Activated T-cell treated with anti-CD3 and anti-CD28 coated beads, Interleukin-2, amount 50 U/mL, for 1 hour (primary cell): ENCODE data around the gene MAEL.

Experiments used
- DNase-seq: peaks from one replicate; pipeline ENCODE4 v3.0.0-alpha.2; 2020

Gene MAEL

GRCh38 chr1:167059045-167059808 lies 70.1 kb downstream of the MAEL start:
- DNase-seq, result peak; percentile 77

GRCh38 chr1:167059809-167060107 lies 70.7 kb downstream of the MAEL start:
- no peak for DNase-seq

- DNase-seq, result no peak
Measured at GRCh38 chr1:167060141-167061072, 71.3 kb downstream of the MAEL start.

GRCh38 chr1:167061073-167061464 lies 72.0 kb downstream of the MAEL start:
- DNase-seq, result no peak

GRCh38 chr1:167064621-167065020 lies 75.5 kb downstream of the MAEL start:
- DNase-seq, result no peak

- DNase-seq, result no peak
Measured at GRCh38 chr1:167065471-167065870, 76.4 kb downstream of the MAEL start.

GRCh38 chr1:167066333-167067122 lies 77.4 kb downstream of the MAEL start:
- DNase-seq, result peak; percentile 86

GRCh38 chr1:167067904-167068303 lies 78.8 kb downstream of the MAEL start:
- DNase-seq, result no peak

- DNase-seq, result no peak
Measured at GRCh38 chr1:167068761-167069160, 79.7 kb downstream of the MAEL start.

- no peak for DNase-seq
Measured at GRCh38 chr1:167071286-167071685, 82.2 kb downstream of the MAEL start.
